GM18498 (cell line): Measurements from ENCODE around the gene KIAA1191.
"Not testable (repeated sequence)": the region's sequence is repeated elsewhere in the genome, so short reads cannot be mapped to it uniquely, and the experiment has no call there.

Source experiments
- ATAC-seq: cut with Tn5 transposase; IDR thresholded peaks from one replicate; pipeline ENCODE4 v1.9.1; 2021; ENCODE audit warnings: mild to moderate bottlenecking, moderate library complexity; ENCODE audit not compliant: unreplicated experiment

KIAA1191 gene

GRCh38 chr5:176361437-176362232, at the start of gene KIAA1191:
KIAA1191 (minus strand) TSS chr5:176361764; CDS start chr5:176359508, 2,256 bp downstream.
- peak; percentile 85 for ATAC-seq

GRCh38 chr5:176410486-176411180, 49.1 kb upstream of the KIAA1191 start:
- ATAC-seq = no peak

- no peak for ATAC-seq
Observed at GRCh38 chr5:176409765-176410164, 48.2 kb upstream of the KIAA1191 start.

GRCh38 chr5:176408590-176408989, 47.0 kb upstream of the KIAA1191 start:
- no peak for ATAC-seq

- ATAC-seq = not testable (repeated sequence)
Observed at GRCh38 chr5:176408252-176408573, 46.6 kb upstream of the KIAA1191 start.

GRCh38 chr5:176407456-176408251, 46.1 kb upstream of the KIAA1191 start:
- no peak for ATAC-seq

GRCh38 chr5:176406436-176407052, 45.0 kb upstream of the KIAA1191 start:
- no peak for ATAC-seq

- ATAC-seq = no peak
Observed at GRCh38 chr5:176405656-176406435, 44.3 kb upstream of the KIAA1191 start.

GRCh38 chr5:176401281-176402205, 40.0 kb upstream of the KIAA1191 start:
- ATAC-seq = no peak

GRCh38 chr5:176400382-176401156, 39.0 kb upstream of the KIAA1191 start:
- ATAC-seq = no peak

- no peak for ATAC-seq
Observed at GRCh38 chr5:176397736-176398420, 36.3 kb upstream of the KIAA1191 start.

GRCh38 chr5:176396330-176396729, 34.8 kb upstream of the KIAA1191 start:
- ATAC-seq = no peak

- no peak for ATAC-seq
Observed at GRCh38 chr5:176394881-176395675, 33.5 kb upstream of the KIAA1191 start.

- ATAC-seq = no peak
Observed at GRCh38 chr5:176394096-176394495, 32.5 kb upstream of the KIAA1191 start.

- ATAC-seq = no peak
Observed at GRCh38 chr5:176392526-176392925, 31.0 kb upstream of the KIAA1191 start.

- no peak for ATAC-seq
Observed at GRCh38 chr5:176391999-176392398, 30.4 kb upstream of the KIAA1191 start.

- ATAC-seq = no peak
Observed at GRCh38 chr5:176391479-176391878, 29.9 kb upstream of the KIAA1191 start.
